Tongue (tissue), 2 donors: Measurements from ENCODE around the gene FERMT3. TPM values are rescaled to one million over a fixed set of nuclear protein-coding genes. Genes with fewer than 3 reads are reported as not detected.

Experiments used
- DNase-seq: peaks from one replicate; pipeline ENCODE4 v3.0.0-alpha.2; 2015
- total RNA-seq: library from RNA; depleted of rRNA; stranded (reverse); fragments of >200 nt; gene quantifications from one replicate; pipeline ENCODE4 v1.2.3, GENCODE V29; 2014

Gene FERMT3
- total RNA-seq, 1 donor from 2014 or later, result 5.7 TPM

DNA sequence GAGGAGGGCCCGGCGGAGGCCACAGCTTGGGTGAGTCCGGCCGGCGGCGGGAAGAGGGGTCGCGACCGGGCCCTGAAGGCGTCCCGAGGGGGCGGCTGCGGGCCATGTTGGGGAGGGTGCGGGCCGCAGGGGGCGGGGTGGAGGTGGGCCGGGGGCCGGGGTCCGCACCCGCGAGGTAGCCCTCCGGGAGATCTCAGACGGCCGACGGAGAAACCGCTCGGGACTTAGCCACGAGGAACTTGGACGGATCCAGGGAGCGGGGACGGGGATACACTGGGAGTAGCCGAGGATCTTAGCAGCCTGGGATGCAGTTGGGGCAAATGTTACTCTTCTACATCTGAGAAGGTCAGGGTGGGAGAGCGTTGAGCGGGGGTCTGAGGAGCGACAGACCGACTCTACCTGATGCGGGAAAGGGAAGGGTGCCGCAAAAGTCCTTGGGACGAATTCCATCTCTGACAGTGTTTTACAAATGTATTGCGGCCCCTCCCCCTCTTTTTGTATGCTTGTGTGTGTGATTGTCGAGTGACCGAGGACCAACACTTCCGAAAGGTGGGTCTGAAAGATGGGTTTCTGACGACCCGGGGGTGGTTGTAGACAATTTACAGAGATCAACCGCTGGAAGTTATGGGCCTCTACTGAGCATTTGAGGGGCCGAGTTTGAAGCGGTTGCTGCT lies 19.9 kb upstream of the FERMT3 start:
- peak; percentile 43 for DNase-seq

DNA sequence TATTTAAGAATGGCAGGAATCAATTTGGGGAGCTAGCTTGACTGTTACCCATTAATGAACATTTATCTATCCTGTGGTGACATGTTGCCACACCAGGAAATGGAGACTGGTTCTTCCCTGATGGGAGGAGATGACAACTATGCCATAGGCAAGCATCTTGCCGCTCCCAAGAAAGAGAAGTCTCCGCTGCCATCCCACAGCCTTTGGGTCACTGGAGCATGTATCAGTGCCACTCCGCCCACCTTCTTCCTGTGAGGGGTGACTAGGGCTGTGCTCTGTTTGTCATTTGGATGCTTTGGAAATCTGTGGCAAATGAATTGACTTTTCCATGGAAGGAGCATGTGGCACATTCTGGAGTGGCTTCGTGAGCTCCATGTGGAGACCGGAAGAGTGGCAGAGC lies 14.1 kb upstream of the FERMT3 start:
- DNase-seq, result no peak

DNA sequence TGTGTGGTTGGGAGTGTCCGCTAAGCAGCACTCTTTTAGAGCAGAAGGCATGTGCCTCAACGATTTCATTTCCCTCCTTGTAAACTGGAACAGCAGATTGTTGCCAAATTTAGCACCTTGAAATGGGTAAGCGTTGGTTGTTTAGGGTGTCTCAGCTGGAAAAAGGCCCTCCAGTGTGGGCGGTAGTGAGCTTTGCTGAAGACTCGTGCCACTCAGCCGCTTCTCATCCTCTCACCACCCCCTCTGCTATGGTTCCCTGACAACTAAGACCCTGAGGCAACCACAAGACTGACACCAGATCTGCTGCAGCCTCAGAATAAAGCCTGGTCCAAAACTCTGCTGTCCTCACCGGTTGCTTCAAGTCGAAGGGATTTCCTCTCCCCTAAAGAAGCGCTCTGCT lies 9.9 kb upstream of the FERMT3 start:
- no peak for DNase-seq

DNA sequence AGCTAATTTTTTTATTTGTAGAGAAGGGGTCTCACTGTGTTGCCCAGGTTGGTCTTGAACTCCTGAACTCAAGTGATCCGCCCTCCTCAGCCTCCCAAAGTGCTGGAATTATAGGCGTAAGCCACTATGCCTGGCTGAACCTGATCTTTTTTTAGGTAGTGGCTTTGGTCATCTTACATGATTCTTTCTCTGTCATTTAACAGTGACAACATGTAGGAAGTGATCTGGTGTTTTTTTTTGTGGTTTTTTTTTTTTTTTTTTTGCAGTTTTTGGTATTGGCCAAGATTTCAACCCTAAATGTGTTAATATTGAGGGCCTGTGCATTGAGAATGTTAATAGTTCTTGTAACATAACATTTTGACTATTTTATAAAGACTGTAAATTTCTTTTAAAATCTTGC lies 8.0 kb upstream of the FERMT3 start:
- DNase-seq, result no peak

DNA sequence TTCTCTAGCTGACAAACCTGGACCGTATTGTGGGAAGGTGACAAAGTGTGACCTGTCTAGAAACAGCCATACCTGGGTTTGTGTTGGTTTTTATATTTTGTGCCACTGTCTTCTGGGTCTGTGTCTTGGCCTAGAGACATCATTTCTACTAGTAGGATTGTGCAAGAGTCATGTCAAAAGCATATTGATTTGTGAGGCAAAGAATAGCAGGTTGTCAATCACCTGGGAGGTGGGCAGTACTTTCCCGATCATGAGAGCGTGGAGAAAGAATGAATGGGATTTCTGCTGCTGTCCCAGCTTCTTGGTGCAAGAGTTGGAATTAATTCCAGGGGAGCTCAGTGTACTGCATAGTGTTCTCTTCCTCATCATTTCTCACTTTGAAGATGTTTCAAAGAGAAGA lies 5.0 kb upstream of the FERMT3 start:
- DNase-seq, result no peak

DNA sequence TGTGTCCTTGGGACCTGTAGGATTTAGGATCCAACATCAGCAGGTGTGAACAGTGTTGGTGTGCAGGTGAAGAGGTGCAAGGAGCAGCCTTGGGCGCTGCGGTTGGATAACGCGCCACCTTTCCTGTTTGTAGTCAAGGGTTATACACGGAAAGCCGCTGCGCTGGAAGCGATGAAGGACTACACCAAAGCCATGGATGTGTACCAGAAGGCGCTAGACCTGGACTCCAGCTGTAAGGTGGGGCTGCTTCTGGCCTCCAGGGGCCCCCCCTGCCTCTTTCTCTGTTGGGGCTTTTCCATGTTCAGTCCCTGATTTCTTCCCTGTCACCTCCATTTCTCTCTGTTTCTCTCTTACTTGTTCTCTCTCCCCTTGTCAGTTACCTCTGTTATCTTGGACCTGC lies 3.5 kb upstream of the FERMT3 start:
- no peak for DNase-seq

DNA sequence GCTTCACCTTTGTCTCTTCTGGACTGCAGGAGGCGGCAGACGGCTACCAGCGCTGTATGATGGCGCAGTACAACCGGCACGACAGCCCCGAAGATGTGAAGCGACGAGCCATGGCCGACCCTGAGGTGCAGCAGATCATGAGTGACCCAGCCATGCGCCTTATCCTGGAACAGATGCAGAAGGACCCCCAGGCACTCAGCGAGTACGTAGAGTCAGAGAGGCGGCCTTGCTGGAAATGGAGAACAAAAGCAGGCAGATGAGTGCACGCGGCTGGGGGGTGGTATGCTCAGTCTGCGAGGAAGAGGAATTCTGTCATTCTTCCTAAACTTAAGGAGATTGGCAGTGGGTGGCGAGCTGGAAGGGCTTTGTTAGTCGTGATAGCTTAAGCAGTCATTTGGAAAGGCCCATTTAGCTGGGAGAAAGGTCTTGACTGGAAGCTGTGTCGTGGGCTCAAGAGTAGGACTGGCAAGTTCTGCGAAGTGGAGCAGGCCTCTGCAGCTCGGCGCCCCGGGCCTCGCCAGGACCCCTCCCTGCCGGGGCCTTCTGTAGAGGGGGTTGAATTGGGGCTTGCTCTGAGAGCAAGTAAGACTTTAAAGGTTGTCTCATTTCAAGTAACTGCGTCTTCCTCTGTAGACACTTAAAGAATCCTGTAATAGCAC lies 3.0 kb upstream of the FERMT3 start:
- DNase-seq, result no peak

DNA sequence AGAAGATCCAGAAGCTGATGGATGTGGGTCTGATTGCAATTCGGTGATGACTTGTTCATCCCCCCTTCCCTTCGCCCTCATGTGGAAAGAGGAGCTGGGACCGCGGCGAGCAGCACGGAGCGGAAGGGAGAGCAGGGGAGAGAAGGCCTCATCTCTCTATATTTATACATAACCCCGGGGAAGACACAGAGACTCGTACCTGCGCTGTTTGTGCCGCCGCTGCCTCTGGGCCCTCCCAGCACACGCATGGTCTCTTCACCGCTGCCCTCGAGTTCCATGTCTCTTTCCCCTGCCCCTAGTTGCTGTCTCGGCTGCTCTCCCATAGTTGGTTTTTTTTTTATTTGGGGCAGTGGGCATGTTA lies 2.5 kb upstream of the FERMT3 start:
- no peak for DNase-seq

DNA sequence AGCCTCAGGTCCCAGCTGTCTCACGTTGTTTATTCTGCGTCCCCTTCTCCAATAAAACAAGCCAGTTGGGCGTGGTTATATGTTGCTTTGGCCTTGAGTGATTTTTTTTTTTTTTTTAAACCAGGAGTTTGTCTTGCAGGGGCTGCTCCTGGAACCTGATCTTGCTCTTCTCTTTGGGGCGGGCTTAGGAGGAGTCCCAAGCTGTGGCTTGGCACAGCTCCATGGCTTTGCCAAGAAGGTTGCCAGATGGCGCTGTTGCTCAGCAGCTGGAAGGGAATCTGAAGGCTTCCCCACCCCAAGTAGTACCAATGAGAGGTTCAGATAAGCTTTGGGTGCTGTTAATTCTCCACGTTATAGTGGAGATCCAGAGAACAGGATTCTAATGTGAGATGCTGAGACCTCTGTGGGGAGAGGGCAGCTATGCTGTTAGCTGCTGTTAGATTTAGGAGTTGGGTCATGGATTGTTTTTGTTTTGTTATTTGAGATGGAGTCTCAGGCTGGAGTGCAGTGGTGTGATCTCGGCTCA lies 2.0 kb upstream of the FERMT3 start:
- peak; percentile 97 for DNase-seq

DNA sequence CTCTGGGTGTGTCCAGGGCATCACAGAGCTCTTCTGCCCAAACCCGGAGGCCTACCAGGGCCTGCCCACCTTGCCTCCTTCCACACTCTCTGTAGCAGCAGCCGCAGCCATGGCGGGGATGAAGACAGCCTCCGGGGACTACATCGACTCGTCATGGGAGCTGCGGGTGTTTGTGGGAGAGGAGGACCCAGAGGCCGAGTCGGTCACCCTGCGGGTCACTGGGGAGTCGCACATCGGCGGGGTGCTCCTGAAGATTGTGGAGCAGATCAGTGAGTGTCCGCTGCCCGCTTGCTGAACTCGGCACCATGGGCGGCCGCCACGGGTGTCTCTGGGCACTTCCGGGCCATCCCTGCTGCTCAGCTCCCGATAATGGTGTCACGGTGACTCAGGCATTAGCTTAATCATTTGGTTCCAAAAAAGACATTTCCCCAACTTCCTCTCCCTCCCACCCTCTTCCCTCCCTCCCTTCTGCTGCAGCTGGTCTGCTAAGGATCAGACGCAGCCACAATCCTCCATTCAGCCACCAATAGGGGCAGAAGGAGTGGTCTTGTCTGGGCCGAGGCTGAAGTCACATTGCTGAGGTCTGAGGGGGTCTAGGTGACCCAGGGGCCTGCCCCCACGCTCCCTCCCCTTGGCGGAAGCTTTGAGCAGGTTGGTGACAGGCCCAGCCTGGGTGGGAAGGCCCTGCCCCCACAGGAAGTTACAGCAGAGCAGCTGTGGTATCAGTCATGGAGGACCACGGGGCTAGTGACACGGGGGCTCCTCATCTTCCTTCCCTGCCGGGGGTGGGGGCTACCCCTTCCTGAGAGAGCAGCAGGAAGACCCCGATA lies 950 bp downstream of the FERMT3 start:
- DNase-seq, result peak; percentile 79

DNA sequence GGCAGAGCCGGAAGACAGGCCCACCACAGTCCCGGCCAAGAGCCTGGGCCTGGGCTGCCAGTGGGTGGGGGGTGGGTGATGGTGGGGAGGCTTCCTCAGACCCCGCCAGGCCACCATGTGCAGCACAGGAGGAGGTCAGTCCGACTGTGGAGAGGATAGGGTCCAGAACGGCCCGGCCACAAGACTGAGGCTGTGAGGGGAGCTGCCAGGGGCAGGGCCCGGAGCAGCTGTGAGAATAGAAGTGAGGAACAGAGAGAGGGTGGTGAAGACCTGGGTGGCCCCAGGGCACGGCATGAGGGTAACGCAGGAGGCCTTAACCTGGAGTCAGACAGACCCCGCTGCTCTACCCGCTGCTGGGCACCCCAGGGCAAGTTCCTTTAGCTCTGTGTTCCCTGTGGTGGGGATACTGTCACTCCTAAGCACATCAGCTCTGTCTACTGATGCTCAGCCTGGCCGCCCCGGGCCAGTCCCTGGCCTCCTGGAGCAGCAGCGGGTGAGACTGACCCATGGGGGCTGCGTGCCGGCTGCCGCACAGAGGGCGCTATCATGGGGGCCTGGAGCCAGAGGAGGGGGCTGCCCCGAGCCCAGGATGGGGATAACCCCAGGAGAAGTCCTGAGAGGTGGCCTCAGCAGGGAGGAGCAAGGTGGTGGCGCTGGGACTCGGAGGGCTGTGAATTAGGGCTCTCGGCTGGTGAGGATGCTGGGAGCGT lies 1.7 kb downstream of the FERMT3 start:
- DNase-seq, result no peak

DNA sequence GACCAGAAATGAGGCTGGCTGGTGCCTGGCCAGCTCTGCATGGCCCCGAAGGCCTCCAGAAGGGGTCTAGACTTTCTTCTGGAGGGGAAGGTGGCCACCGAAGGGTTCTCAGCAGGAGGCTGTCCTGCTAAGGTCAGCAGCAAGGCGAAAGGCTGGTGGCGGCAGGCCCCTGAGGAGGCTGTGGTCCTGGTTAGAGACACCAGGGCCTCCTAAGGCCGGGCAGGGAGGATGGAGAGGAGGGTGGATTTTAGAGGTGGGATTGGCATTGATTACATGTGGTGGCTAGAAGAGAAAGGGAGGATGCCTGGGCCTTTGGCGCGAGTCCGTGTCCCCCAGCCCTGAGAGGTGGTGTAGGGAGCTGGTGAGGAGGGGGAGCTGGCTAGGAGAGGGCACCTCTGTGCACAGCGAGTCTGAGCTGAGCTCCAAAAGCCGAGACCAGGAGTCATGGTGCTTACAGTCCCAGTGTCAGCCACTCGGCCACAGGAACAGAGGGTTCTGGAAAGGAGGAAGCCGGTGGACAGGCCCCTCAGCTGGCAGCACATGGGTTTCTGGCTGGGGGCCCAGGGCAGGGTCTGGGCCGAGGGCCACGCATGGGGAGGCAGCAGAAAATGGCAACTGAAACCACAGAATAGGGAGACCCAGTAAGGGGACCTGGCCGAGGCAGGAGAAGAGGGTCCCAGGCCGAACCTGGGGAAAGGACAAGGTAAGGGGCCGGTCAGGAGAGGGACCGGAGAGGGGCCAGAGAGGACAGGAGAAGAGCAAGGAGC lies 2.5 kb downstream of the FERMT3 start:
- no peak for DNase-seq

DNA sequence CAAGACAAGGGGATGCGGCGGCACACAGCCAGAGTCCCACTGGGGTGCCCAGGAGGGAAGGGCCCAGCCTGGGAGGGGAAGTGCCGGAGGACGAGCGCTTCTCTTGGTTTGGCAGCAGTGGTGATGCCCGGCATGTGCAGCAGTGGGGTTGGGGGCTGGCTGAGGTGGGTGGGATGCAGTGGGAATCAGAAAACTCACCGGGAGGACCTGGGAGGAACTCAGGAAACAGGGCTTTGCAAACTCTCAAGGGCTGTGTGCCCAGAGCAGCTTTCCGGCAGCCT lies 3.0 kb downstream of the FERMT3 start:
- no peak for DNase-seq

DNA sequence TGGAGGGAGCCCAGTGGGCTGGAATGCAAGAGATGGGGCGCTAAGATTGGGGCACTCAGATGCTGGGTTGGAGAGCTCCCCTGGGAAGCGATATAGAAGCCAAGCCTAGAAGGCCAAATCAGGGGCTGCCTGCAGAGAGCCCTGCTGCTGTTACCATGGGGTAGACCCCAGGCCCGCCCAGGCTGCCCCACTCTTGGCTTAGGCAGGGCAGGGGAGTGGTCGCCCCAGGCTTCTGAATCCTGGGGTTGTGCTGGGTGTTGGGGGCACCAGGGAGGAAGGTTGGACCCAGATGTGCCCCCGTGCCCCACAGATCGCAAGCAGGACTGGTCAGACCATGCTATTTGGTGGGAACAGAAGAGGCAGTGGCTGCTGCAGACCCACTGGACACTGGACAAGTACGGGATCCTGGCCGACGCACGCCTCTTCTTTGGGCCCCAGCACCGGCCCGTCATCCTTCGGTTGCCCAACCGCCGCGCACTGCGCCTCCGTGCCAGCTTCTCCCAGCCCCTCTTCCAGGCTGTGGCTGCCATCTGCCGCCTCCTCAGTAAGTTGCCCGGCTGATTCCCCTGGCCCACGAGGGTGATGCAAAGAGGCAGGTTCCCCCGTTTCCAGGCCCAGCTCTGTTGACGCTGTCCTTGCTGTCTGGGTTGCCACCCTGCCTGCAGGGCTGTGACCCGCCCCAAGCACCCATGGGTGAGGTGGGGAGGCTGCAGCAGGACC lies 3.9 kb downstream of the FERMT3 start:
- no peak for DNase-seq

DNA sequence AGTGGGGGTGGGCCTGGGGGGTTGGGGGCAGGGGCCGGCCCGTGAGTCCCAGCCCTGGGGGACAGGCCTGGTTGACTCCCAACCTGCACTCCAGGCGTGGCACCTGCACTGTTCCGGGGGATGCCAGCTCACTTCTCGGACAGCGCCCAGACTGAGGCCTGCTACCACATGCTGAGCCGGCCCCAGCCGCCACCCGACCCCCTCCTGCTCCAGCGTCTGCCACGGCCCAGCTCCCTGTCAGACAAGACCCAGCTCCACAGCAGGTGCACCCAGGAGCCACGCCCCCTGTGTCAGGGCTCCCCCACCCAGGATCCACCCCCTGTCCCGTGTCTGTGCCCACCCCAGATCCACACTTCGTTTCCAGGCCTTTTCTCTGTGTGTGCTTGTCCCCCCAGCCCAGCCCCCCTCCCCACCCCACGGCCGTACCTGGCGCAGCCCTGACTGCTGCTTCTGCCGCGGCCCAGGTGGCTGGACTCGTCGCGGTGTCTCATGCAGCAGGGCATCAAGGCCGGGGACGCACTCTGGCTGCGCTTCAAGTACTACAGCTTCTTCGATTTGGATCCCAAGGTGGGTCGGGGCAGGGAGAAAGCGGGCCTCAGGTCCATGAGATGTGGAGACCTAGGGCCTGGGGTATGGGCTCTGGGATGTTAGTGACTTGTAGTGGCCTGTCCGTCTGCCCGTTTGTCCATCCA lies 4.8 kb downstream of the FERMT3 start:
- no peak for DNase-seq

DNA sequence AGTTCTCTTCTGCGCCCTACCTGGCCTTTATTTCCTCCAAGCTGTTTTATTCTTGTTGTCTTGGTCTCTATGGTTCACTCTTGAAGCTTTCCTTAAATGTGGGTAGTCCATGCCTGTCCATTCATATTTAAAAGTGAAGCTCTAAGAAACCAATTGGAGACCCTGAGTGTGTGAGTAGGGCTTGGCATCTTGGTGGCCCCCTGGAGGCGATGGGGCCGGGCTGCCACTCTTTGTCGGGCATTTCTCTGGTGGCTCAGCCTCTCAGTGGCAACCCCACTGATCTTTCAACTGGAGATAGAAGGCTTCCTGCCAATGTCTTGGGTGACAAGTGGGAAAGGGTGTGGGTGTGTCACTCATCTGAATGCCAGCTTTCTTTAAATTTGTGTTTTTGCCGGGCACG lies 10.4 kb downstream of the FERMT3 start:
- no peak for DNase-seq

DNA sequence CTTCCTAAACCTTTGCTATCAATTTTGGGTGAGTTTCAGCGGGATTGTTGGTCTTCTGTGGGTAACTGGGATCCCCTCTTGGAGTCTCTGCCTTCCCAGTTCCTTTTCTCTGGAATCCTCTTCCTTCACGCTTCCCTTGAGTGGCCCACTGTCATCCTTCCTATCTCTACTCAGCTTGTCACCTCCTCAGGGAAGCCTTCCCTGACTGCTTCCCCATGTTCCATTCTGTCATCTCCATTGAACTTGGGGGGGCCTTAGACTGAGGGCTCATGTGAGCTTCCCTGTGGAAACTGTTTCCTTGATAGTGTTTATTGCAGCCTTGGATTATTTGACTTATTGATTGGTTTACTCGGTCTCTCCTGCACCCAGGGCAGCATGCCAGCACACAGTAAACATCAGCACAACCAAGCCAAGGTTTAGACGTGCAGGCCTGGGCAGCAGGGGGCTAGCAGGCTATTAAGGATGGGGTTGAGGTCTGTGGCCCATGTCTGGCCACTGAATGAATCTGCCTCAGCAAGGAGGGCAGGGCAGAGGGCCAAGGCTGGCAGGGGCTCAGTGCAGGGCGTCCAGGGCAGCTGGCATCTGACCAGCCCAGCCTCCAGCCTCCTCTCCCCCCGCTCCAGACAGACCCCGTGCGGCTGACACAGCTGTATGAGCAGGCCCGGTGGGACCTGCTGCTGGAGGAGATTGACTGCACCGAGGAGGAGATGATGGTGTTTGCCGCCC lies 12.3 kb downstream of the FERMT3 start:
- DNase-seq, result no peak

DNA sequence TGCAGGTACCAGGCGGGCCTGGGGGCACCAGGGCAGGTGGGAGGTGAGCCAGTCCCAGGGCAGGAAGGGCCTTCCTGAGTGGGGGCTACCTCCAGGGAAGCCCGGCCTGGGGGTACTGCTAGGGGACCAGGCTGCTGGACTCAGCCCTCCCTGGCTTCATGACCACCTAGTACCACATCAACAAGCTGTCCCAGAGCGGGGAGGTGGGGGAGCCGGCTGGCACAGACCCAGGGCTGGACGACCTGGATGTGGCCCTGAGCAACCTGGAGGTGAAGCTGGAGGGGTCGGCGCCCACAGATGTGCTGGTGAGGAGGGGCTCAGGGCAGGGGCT lies 12.8 kb downstream of the FERMT3 start:
- no peak for DNase-seq

DNA sequence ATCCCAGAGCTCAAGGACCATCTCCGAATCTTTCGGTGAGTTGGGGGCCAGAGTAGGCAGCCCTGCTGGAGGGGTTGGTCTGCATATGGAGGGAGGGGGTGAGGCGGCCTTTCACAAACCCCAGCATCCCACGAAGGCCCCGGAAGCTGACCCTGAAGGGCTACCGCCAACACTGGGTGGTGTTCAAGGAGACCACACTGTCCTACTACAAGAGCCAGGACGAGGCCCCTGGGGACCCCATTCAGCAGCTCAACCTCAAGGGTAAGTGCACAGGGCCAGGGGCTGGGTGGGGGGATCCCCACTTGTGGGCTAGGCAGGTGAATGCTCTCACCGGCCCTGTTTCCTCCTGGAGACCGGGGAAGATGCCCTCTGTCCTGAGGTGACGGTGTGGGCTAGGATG lies 13.2 kb downstream of the FERMT3 start:
- no peak for DNase-seq

DNA sequence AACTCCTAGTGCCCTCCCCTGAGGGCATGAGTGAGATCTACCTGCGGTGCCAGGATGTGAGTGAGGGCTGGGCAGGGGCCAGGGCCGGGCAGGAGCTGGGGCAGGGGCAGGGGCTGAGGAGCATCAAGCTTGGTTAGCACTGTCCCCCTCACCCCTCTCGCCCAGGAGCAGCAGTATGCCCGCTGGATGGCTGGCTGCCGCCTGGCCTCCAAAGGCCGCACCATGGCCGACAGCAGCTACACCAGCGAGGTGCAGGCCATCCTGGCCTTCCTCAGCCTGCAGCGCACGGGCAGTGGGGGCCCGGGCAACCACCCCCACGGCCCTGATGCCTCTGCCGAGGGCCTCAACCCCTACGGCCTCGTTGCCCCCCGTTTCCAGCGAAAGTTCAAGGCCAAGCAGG lies 13.8 kb downstream of the FERMT3 start:
- no peak for DNase-seq
